ENCODE measurements around the gene KRT28.

DNA sequence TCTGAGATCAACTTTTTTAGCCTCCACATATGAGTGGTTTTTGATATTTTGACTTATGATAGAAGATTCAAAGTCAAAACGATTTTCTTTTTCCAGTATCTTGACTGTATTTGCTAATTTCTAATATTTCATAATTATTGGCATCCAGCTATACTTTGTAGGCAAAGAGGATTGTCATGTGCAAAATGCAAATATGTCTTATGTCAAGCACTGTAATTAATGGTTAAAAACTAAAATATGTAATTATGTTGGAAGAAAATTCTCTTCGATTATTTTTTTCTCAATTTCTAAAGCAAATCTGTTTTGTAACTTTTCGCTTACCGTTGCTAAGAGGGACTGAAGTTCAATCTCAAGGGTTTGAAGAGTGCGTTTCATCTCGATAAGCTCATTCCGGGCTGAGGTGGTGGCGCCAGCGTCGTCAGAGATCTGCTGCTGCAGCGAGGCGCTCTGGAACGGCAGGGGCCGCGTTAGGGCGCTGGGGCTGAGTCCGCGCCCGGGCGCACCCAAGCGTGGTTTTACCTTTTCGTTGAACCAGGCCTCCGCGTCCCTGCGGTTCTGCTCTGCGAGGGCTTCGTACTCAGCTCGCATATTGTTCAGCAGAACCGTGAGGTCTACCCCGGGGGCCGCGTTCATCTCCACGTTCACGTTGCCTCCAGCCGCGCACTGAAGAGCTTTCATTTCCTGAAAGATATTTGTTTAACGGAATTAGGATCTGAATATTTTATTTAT lies 20.4 kb downstream of the KRT28 start:
- TF ChIP-seq, protein P1, sequence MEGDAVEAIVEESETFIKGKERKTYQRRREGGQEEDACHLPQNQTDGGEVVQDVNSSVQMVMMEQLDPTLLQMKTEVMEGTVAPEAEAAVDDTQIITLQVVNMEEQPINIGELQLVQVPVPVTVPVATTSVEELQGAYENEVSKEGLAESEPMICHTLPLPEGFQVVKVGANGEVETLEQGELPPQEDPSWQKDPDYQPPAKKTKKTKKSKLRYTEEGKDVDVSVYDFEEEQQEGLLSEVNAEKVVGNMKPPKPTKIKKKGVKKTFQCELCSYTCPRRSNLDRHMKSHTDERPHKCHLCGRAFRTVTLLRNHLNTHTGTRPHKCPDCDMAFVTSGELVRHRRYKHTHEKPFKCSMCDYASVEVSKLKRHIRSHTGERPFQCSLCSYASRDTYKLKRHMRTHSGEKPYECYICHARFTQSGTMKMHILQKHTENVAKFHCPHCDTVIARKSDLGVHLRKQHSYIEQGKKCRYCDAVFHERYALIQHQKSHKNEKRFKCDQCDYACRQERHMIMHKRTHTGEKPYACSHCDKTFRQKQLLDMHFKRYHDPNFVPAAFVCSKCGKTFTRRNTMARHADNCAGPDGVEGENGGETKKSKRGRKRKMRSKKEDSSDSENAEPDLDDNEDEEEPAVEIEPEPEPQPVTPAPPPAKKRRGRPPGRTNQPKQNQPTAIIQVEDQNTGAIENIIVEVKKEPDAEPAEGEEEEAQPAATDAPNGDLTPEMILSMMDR (IDR thresholded peaks at IDR 0.05) = no peak
- no peak for TF ChIP-seq POLR2A (IDR thresholded peaks at IDR 0.05)

Data from adrenal gland (tissue), 5 donors.